ENCODE data around the gene CYB5R3.

Gene CYB5R3

DNA sequence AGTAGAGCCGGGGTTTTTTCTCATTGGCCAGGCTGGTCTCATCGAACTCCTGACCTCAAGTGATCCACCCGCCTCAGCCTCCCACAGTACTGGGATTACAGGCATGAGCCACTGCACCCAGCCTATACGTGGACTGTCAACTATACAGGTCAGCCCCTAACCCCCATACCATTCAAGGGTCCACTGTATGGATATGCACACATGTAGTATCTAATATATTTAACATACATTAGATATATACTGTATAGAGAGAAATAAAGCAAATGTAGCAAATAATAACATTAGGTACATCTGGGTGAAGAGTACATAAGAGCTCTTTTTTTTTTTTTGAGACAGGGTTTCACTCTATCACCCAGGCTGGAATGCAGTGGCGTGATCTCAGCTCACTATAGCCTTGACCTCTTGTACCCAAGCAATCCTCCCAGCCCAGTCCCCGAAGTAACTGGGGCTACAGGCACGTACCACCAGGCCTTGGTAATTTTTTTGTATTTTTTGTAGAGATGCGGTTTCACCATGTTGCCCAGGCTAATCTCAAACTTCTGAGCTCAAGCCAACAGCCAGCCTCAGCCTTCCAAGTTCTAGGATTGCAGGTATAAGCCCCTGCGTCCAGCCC is 7.3 kb downstream of the CYB5R3 start:
- H3K4me3 ChIP-seq (ENCODE audit: control insufficient read depth, low read depth, low read length), result no peak overlapping the region
- DNase-seq (ENCODE audit: low read depth), result no peak
- TF ChIP-seq CTCF (conservative IDR thresholded peaks at IDR 0.05; ENCODE audit: control insufficient read depth, insufficient read depth, low read depth, low read length), result no peak

GRCh38 chr22:42639541-42640241 is 9.5 kb downstream of the CYB5R3 start:
- no peak for DNase-seq (ENCODE audit: low read depth)
- no peak overlapping the region for H3K4me3 ChIP-seq (ENCODE audit: control insufficient read depth, low read depth, low read length)
- TF ChIP-seq CTCF (conservative IDR thresholded peaks at IDR 0.05; ENCODE audit: control insufficient read depth, insufficient read depth, low read depth, low read length), result no peak

GRCh38 chr22:42637555-42637954 is 11.6 kb downstream of the CYB5R3 start:
- TF ChIP-seq CTCF (conservative IDR thresholded peaks at IDR 0.05; ENCODE audit: control insufficient read depth, insufficient read depth, low read depth, low read length), result no peak

DNA sequence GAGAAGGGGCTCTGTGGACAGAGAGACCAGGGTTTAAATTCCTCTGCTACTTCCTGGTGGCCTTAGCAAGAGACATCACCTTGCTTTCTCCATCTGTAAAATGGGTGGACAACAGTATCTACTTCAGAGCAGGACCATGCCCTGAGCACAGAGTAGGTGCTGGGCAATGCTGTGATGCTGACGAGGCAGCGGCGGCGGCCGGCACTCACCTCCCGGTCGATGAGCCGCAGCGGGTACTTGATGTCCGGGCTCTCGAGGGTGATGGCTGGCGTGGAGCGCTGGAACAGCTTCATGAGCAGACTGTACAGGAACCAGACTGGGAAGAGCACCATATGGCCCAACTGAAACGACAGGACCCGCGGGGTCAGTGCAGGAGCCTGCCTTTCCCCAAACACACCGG is 12.7 kb downstream of the CYB5R3 start:
- no peak for TF ChIP-seq CTCF (conservative IDR thresholded peaks at IDR 0.05; ENCODE audit: control insufficient read depth, insufficient read depth, low read depth, low read length)
- no peak for DNase-seq (ENCODE audit: low read depth)
- no peak overlapping the region for H3K4me3 ChIP-seq (ENCODE audit: control insufficient read depth, low read depth, low read length)

More at GRCh38 chr22:42637555-42637954, 11.6 kb downstream of the CYB5R3 start:
- H3K4me3 ChIP-seq (ENCODE audit: control insufficient read depth, low read depth, low read length), result no peak overlapping the region
- no peak for DNase-seq (ENCODE audit: low read depth)

GRCh38 chr22:42635531-42635930 is 13.7 kb downstream of the CYB5R3 start:
- peak; percentile 92 for DNase-seq (ENCODE audit: low read depth)
- TF ChIP-seq CTCF (conservative IDR thresholded peaks at IDR 0.05; ENCODE audit: control insufficient read depth, insufficient read depth, low read depth, low read length), result no peak
- no peak overlapping the region for H3K4me3 ChIP-seq (ENCODE audit: control insufficient read depth, low read depth, low read length)

DNA sequence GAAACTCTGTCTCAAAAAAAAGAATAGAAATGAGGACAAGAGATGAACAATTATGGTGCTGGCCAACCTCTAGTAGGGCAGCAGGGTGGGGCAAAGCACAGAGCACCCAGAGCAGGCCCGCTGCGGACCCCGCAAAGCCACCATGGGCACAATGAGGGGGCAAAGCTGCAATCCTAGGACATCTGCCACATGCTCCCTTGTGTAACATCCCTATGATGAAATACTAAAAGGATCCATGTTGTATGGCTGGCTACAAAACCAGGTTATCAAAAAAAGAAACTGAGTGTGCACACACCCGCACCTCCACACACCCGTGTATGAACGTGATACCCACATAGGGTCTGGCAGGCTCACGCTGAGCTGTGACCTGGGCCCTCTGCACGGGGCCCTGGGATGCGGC is 16.2 kb downstream of the CYB5R3 start:
- no peak for TF ChIP-seq CTCF (conservative IDR thresholded peaks at IDR 0.05; ENCODE audit: control insufficient read depth, insufficient read depth, low read depth, low read length)
- no peak overlapping the region for H3K4me3 ChIP-seq (ENCODE audit: control insufficient read depth, low read depth, low read length)
- no peak for DNase-seq (ENCODE audit: low read depth)
